Mesenchymal stem cell (in vitro differentiated cells and primary cell): ENCODE results near the gene AGAP3.

Experiments
- DNase-seq: peaks from one replicate; pipeline ENCODE4 v3.0.0-alpha.2; 2013
- H2AFZ ChIP-seq: one replicate; pipeline ENCODE4 v1.6.1; 2013; ENCODE audit warnings: low read depth, mild to moderate bottlenecking, control low read depth, inconsistent platforms, low read length, moderate library complexity
- H2AK5ac ChIP-seq: 2 replicates; pipeline ENCODE4 v1.6.1; 2013; ENCODE audit warnings: low read length, moderate library complexity, mild to moderate bottlenecking, inconsistent platforms; ENCODE audit not compliant: severe bottlenecking
- H2BK120ac ChIP-seq: one replicate; pipeline ENCODE4 v1.6.1; 2013; ENCODE audit warnings: low read depth, mild to moderate bottlenecking, inconsistent platforms, low read length, moderate library complexity
- H2BK12ac ChIP-seq, 2 experiments: one replicate each; pipeline ENCODE4 v1.6.1; 2013; ENCODE audit warnings: inconsistent platforms in 2 of 2, low read length in 2 of 2, mild to moderate bottlenecking in 2 of 2, moderate library complexity in 2 of 2, control low read depth in 1 of 2
- H2BK15ac ChIP-seq: one replicate; pipeline ENCODE4 v1.6.1; 2013; ENCODE audit warnings: mild to moderate bottlenecking, low read depth, inconsistent platforms; ENCODE audit not compliant: poor library complexity, severe bottlenecking
- H2BK5ac ChIP-seq: 2 replicates; pipeline ENCODE4 v1.6.1; 2013; ENCODE audit warnings: low read depth, mild to moderate bottlenecking, low read length, control low read depth, inconsistent platforms; ENCODE audit not compliant: poor library complexity, severe bottlenecking
- H3K14ac ChIP-seq, 2 experiments: one replicate each; pipeline ENCODE4 v1.6.1; 2013; ENCODE audit warnings: inconsistent platforms in 2 of 2, low read length in 2 of 2, control low read depth in 1 of 2, mild to moderate bottlenecking in 1 of 2, moderate library complexity in 1 of 2
- H3K18ac ChIP-seq, 2 experiments: one replicate each; pipeline ENCODE4 v1.6.1; 2013; ENCODE audit warnings: inconsistent platforms in 2 of 2, low read length in 2 of 2, control low read depth in 1 of 2, low read depth in 1 of 2, mild to moderate bottlenecking in 1 of 2
- H3K23ac ChIP-seq, 2 experiments: one replicate each; pipeline ENCODE4 v1.6.1; 2013; ENCODE audit warnings: inconsistent platforms in 2 of 2, low read length in 2 of 2, mild to moderate bottlenecking in 2 of 2, moderate library complexity in 2 of 2, control low read depth in 1 of 2
- H3K27ac ChIP-seq: 2 replicates; pipeline ENCODE4 v1.5.1; 2013; ENCODE audit warnings: mild to moderate bottlenecking, moderate library complexity, low read length, control low read depth, inconsistent platforms; ENCODE audit not compliant: poor library complexity, severe bottlenecking
- H3K27me3 ChIP-seq, 2 experiments: 2 replicates each; pipeline versions ENCODE4 v1.6.1 to v1.7.0; 2013; ENCODE audit warnings: low read length in 2 of 2, mild to moderate bottlenecking in 2 of 2, moderate library complexity in 2 of 2, control low read depth in 1 of 2, inconsistent platforms in 1 of 2; ENCODE audit not compliant: control insufficient read depth in 1 of 2, insufficient read depth in 1 of 2
- H3K36me3 ChIP-seq, 2 experiments: 2 replicates each; pipeline versions ENCODE4 v1.6.1 to v1.7.0; 2013; ENCODE audit warnings: low read length in 2 of 2, control low read depth in 1 of 2, inconsistent platforms in 1 of 2, low read depth in 1 of 2, mild to moderate bottlenecking in 1 of 2; ENCODE audit not compliant: insufficient read depth in 2 of 2, control insufficient read depth in 1 of 2
- H3K4ac ChIP-seq, 2 experiments: one replicate each; pipeline ENCODE4 v1.6.1; 2013; ENCODE audit warnings: inconsistent platforms in 2 of 2, low read length in 2 of 2, mild to moderate bottlenecking in 2 of 2, moderate library complexity in 2 of 2, control low read depth in 1 of 2, low read depth in 1 of 2
- H3K4me1 ChIP-seq: 2 replicates; pipeline ENCODE4 v1.6.1; 2013; ENCODE audit warnings: low read depth, low read length, control low read depth; ENCODE audit not compliant: control insufficient read depth, insufficient read depth
- H3K4me2 ChIP-seq: 2 replicates; pipeline ENCODE4 v1.6.1; 2013; ENCODE audit warnings: low read length, mild to moderate bottlenecking, inconsistent platforms; ENCODE audit not compliant: poor library complexity, severe bottlenecking
- H3K4me3 ChIP-seq, 2 experiments: 2 replicates each; pipeline versions ENCODE4 v1.5.1 to v1.7.0; 2013; ENCODE audit warnings: low read length in 2 of 2, mild to moderate bottlenecking in 2 of 2, control low read depth in 1 of 2, low read depth in 1 of 2; ENCODE audit not compliant: insufficient read depth in 1 of 2
- H3K79me1 ChIP-seq: replicated peaks from 2 replicates; pipeline ENCODE4 v1.6.1; 2013; ENCODE audit warnings: mild to moderate bottlenecking, control low read depth, low read length, inconsistent platforms; ENCODE audit not compliant: poor library complexity, severe bottlenecking
- H3K9ac ChIP-seq: 2 replicates; pipeline ENCODE4 v1.7.0; 2013; ENCODE audit warnings: mild to moderate bottlenecking, low read length, moderate library complexity
- H3K9me3 ChIP-seq: 2 replicates; pipeline ENCODE4 v1.7.0; 2013; ENCODE audit warnings: mild to moderate bottlenecking, low read length; ENCODE audit not compliant: control insufficient read depth
- H4K8ac ChIP-seq: one replicate; pipeline ENCODE4 v1.6.1; 2013; ENCODE audit warnings: inconsistent platforms, mild to moderate bottlenecking, low read length, moderate library complexity
- H4K91ac ChIP-seq: one replicate; pipeline ENCODE4 v1.6.1; 2013; ENCODE audit warnings: mild to moderate bottlenecking, low read length, inconsistent platforms
- WGBS: methylation state at CpG from one replicate; pipeline ENCODE4 v1.1.7; 2013; ENCODE audit warnings: mixed read lengths; 5-methylcytosine and 5-hydroxymethylcytosine counted together

Gene AGAP3

GRCh38 chr7:151122796-151123157 lies 36.5 kb downstream of the AGAP3 start:
- H3K27me3 ChIP-seq = no peaks in the 10 kb centered on the region
- no peak overlapping the region for H2BK12ac ChIP-seq
- H3K4ac ChIP-seq = no peak overlapping the region
- H2BK15ac ChIP-seq = no peak overlapping the region
- no peak overlapping the region for H2AFZ ChIP-seq
- no peak overlapping the region for H2BK5ac ChIP-seq
- H4K8ac ChIP-seq = no peak overlapping the region
- 90% methylated on average over 28 of the region's 29 CpGs for whole genome bisulfite sequencing
- no peak overlapping the region for H2AK5ac ChIP-seq
- no peaks in the 10 kb centered on the region for H3K9me3 ChIP-seq
- H3K36me3 ChIP-seq = peaks cover 75 to 85% of the 10 kb centered on the region in 2 experiments
- H3K18ac ChIP-seq = no peak overlapping the region
- H3K4me2 ChIP-seq = no peak overlapping the region
- no peak overlapping the region for H3K14ac ChIP-seq
- H4K91ac ChIP-seq = no peak overlapping the region
- H3K9ac ChIP-seq = no peak overlapping the region
- DNase-seq = no peak
- H3K4me1 ChIP-seq = peaks cover 25% of the 10 kb centered on the region
- H3K4me3 ChIP-seq = no peak overlapping the region
- no peak overlapping the region for H3K27ac ChIP-seq
- no peak overlapping the region for H2BK120ac ChIP-seq
- H3K79me1 ChIP-seq = peaks cover 49% of the 10 kb centered on the region
- H3K23ac ChIP-seq = no peak overlapping the region

- Histone ChIP-seq H4K8ac (no peak overlapping the region), H3K4me3 (no peak overlapping the region), H3K23ac (no peak overlapping the region), H3K4me1 (peaks cover 25% of the 10 kb centered on the region), H2BK5ac (no peak overlapping the region), H3K18ac (no peak overlapping the region), H2AK5ac (no peak overlapping the region), H3K27ac (no peak overlapping the region), H3K4ac (no peak overlapping the region), H3K14ac (no peak overlapping the region), H3K27me3 (no peaks in the 10 kb centered on the region), H2AFZ (no peak overlapping the region), H3K4me2 (no peak overlapping the region), H4K91ac (peak overlapping the region; percentile 14), H3K79me1 (peaks cover 49% of the 10 kb centered on the region), H3K9ac (no peak overlapping the region), H2BK120ac (no peak overlapping the region), H3K9me3 (no peaks in the 10 kb centered on the region), H2BK15ac (no peak overlapping the region), H2BK12ac (no peak overlapping the region), H3K36me3 (peaks cover 75 to 85% of the 10 kb centered on the region in 2 experiments)
- DNase-seq = no peak
- WGBS = 94% methylated on average over 50 of the region's 50 CpGs
Measured at GRCh38 chr7:151123158-151123821, 37.0 kb downstream of the AGAP3 start.

GRCh38 chr7:151123822-151124464 lies 37.7 kb downstream of the AGAP3 start:
- Histone ChIP-seq H2BK15ac (no peak overlapping the region), H3K4me3 (no peak overlapping the region), H3K27me3 (no peaks in the 10 kb centered on the region), H2BK5ac (no peak overlapping the region), H3K79me1 (peaks cover 49% of the 10 kb centered on the region), H2AK5ac (no peak overlapping the region), H2AFZ (no peak overlapping the region), H3K27ac (no peak overlapping the region), H4K8ac (no peak overlapping the region), H3K4me1 (peaks cover 24% of the 10 kb centered on the region), H3K18ac (no peak overlapping the region), H2BK120ac (no peak overlapping the region), H4K91ac (no peak overlapping the region), H3K4me2 (no peak overlapping the region), H3K14ac (no peak overlapping the region), H3K9ac (no peak overlapping the region), H3K36me3 (peaks cover 75 to 85% of the 10 kb centered on the region in 2 experiments), H2BK12ac (no peak overlapping the region), H3K4ac (no peak overlapping the region), H3K9me3 (no peaks in the 10 kb centered on the region), H3K23ac (no peak overlapping the region)
- peak; percentile 81 for DNase-seq
- 41% methylated on average over 23 of the region's 24 CpGs for WGBS

GRCh38 chr7:151124481-151124880 lies 38.2 kb downstream of the AGAP3 start:
- Histone ChIP-seq H3K9ac (no peak overlapping the region), H2AK5ac (no peak overlapping the region), H3K79me1 (peaks cover 49% of the 10 kb centered on the region), H3K23ac (no peak overlapping the region), H3K4ac (no peak overlapping the region), H3K18ac (peak overlapping the region in 1 of 2 experiments; percentile 14), H3K9me3 (no peaks in the 10 kb centered on the region), H3K4me2 (no peak overlapping the region), H2BK120ac (no peak overlapping the region), H4K8ac (peak overlapping the region; percentile 7), H2BK15ac (no peak overlapping the region), H3K14ac (no peak overlapping the region), H3K4me3 (no peak overlapping the region), H3K27me3 (no peaks in the 10 kb centered on the region), H3K4me1 (peaks cover 24% of the 10 kb centered on the region), H3K27ac (no peak overlapping the region), H2BK5ac (no peak overlapping the region), H3K36me3 (peaks cover 74 to 85% of the 10 kb centered on the region in 2 experiments), H4K91ac (no peak overlapping the region), H2BK12ac (no peak overlapping the region), H2AFZ (no peak overlapping the region)
- DNase-seq = no peak
- WGBS = 90% methylated on average over 7 of the region's 7 CpGs
